Fibroblast of the aortic adventitia (primary cell): Measurements from ENCODE around the gene GEMIN5. TPM values are rescaled to one million over a fixed set of nuclear protein-coding genes. Genes with fewer than 3 reads are reported as not detected.

Experiments
- DNase-seq: peaks from one replicate; pipeline ENCODE4 v3.0.0-alpha.2; 2010; ENCODE audit warnings: low read depth
- H3K4me3 ChIP-seq: 2 replicates; pipeline ENCODE4 v1.5.1; 2011; ENCODE audit warnings: low read depth, mild to moderate bottlenecking, control low read depth, low read length, moderate library complexity
- total RNA-seq: library from RNA; depleted of rRNA; stranded (reverse); fragments of >200 nt; gene quantifications from 2 replicates; pipeline ENCODE4 v1.2.3, GENCODE V29; 2012; ENCODE audit warnings: low replicate concordance
- TF ChIP-seq, protein P1 (sequence below): IDR thresholded peaks from 2 replicates; pipeline ENCODE4 v1.5.1; 2011; ENCODE audit warnings: mild to moderate bottlenecking, low read length, control low read depth, inconsistent platforms; ENCODE audit not compliant: insufficient read depth

The GEMIN5 gene
- total RNA-seq, 1 donor = 18.2 TPM

DNA sequence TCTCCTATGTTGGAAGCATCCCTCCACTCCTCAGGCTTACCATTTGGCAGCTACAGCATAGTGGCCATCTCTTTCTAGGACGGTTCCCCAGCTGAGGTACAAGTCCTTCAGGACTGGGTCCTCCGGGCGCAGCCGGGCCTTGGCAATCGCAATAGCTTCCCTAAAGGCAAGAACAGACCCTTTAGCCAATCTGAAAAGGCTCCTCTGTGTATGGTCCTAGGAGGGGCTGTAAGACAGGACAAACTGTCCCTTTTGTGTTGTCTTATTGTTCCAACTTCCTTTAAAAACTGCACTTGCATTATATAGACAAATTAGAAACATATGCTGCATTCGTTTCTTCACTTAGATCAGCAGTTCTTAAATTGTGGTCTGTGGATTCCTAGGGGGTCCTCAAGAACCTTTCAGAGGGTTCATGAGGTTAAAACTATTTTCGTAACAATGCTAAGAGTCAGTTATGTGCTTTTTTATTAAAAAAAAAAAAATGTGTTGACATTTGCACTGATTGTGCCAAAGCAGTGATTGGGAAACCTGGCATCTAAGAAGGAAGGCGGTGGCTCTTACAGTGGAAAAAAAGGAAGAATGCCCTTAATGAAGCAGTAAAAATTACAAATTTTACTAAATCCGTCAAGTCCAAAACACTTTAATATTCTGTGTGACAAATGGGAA lies 38.7 kb downstream of the GEMIN5 start:
- H3K4me3 ChIP-seq = no peak overlapping the region
- DNase-seq = peak; percentile 5
- TF ChIP-seq, protein P1, sequence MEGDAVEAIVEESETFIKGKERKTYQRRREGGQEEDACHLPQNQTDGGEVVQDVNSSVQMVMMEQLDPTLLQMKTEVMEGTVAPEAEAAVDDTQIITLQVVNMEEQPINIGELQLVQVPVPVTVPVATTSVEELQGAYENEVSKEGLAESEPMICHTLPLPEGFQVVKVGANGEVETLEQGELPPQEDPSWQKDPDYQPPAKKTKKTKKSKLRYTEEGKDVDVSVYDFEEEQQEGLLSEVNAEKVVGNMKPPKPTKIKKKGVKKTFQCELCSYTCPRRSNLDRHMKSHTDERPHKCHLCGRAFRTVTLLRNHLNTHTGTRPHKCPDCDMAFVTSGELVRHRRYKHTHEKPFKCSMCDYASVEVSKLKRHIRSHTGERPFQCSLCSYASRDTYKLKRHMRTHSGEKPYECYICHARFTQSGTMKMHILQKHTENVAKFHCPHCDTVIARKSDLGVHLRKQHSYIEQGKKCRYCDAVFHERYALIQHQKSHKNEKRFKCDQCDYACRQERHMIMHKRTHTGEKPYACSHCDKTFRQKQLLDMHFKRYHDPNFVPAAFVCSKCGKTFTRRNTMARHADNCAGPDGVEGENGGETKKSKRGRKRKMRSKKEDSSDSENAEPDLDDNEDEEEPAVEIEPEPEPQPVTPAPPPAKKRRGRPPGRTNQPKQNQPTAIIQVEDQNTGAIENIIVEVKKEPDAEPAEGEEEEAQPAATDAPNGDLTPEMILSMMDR = no peak

DNA sequence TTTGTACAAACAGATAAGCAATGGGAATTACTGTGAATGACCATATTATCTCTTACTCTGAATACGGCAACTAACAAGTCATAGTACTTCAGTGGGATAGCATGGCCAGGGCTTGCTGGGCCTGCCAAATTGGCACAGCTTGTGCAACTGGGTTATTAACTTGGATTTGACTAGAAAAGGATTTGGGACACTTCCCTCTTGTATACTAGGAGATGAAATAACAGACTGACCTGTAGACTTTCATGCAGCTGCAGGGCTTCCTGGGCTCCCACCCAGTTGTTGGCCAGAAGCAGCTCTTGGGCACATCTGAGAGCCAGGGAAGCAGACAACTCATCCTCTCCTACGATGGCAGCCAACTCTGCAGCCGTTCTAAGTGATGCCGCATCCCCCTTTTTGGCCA lies 39.8 kb downstream of the GEMIN5 start:
- no peak for DNase-seq
- TF ChIP-seq, protein P1 = no peak
- no peak overlapping the region for H3K4me3 ChIP-seq

DNA sequence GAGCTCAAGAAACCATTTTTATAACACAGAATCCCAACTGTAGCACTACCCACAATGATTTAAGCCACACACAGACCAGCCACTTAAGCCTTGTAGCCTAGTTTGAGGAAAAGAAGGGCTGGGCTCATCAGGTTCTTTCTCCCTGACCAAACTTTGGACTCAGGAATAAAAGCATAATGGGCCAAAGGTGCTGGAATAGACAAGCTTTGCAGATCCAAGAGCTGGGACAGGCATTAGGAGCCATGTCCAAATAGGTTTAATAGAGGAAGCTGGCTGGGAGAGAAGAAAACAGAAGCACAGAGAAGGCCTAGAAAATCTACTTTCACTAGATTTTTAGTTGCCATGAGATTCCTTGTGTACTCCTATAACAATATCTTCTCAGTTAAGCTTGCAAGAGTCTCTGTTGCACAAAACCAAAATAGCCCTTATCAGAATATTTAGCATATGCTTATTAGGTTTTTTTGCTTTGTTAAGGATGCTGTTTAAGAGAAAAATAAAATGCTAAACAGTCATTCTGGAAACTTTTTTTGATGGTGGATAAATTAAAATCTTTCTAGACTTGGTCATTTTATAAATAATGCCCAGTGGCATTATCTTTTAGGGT lies 41.3 kb downstream of the GEMIN5 start:
- no peak for DNase-seq
- no peak overlapping the region for H3K4me3 ChIP-seq
- TF ChIP-seq, protein P1 = no peak

DNA sequence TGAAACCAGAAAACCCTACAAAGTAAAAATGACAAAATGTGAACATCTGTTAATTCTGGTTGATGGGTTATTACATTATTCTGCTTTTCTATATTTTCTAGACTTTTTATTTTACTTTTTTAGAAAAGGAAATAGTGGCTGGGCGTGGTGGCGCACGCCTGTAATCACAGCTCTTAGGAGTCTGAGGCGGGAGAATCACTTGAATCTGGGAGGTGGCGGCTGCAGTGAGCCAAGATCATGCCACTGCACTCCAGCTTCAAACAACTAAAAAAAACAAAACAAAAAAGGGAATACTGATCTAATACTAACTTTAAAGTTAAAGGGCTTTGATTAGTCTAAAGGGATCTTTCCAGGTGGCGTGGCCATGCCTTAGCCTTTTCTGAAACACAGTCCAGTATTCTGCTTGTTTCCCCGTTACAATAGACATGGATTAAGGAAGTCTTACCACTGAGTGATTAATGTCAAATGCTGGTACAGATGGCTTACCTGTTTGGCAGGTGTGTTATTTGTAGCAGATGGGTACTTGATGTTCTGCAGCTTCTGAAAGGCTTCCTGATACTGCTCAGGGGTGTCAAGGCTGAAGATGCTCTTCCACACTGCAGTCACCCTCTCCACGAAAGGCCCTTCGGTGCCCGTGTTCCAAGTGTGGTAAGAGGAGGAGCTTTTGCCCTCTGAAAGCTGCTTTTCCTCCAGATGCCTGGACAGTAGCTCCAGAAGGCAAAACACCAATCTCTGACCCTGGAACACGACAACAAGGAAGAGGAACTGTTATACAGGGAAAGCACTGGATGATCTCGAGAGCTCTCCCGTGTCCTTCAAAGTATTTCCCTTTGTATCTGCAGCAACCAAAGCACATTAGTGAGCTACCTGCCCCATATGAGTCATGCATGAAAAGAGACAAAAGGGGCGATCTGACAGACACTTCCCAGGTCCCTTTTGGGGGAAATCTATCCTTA lies 42.1 kb downstream of the GEMIN5 start:
- no peak for DNase-seq
- H3K4me3 ChIP-seq = no peak overlapping the region
- TF ChIP-seq, protein P1 = no peak

DNA sequence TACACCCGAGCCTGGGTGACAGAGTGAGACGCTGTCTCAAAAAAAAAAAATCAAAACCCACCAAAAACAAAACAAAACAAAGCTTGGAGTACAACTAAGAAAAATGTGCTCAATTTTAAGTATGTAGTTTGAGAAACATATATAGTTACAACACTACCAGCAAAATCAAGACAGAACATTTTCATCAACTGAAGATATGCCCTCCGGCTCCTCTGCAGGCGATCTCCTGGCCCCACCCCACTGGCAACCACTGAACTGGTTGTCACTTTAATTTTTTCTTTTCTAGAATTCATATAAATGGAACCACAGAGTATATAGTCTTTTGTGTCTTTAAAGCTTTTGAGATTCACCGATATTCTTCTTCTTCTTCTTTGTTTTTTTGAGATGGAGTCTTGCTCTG lies 44.6 kb downstream of the GEMIN5 start:
- no peak overlapping the region for H3K4me3 ChIP-seq
- TF ChIP-seq, protein P1 = no peak
- DNase-seq = no peak

DNA sequence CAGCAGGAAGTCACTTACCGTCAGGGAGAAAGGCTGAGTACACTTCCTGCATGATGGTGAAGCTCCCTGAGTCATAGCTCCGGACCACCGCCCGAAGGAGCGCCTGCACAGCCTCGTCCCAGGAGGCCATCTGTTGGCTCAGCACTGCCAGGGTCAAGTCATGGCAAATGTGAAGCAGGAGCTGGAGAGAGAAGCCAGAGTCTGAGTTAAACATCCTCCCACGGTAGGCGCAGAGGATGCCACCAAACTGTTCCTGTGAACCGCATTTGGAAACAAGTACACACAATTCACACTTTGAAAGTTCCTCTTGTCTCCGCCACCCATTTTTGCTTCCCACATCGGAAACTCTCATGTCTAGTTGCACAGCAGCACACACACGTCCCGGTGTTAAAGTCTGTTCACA lies 45.6 kb downstream of the GEMIN5 start:
- no peak overlapping the region for H3K4me3 ChIP-seq
- no peak for DNase-seq
- TF ChIP-seq, protein P1 = no peak
